GM18519 (cell line): ENCODE measurements around the gene ACBD7.

Experiments
- ATAC-seq: cut with Tn5 transposase; IDR thresholded peaks from one replicate; pipeline ENCODE4 v1.9.1; 2021; ENCODE audit warnings: mild to moderate bottlenecking, moderate library complexity; ENCODE audit not compliant: unreplicated experiment, low FRiP score

Gene ACBD7

DNA sequence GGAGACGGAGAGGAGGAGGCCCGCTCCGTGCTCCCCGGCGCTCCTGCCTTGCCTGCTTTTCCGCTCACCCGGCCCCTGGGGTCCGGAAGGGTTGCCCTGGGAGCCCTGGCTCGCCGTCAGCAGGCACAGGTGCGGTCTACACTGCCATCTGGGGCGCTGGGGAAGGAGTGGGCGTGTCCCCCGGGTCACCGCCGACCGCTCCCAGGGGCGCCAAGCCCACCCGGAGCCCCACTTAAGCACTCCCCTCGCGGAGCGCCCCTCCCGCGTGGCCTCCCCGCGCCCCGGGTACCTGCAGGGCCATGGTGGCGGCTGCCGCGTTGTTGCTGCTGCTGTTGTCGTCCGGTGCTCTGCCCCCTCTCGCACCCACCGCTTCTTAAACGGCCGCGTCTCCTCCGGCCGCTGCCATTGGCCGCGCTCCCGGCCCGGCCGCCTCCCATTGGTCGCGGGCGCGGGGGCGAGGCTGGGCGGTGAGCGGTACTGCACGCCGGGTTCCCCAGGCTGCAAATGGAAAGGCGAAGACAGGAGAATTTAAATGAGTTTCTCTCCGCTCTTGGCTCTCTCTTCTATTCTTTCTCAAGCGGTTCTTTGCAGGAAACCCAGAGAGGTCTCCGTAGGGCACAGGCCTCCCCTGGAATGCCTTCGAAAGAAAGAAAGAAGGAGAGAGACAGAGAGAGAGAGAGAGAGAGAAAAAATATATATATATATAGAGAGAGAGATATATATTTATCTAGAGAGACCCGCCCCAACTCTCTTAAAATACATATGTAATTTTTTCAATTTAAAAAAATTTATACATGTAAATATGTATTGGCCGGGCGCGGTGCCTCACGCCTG is at the start of gene ACBD7:
Gene ACBD7, minus strand, starts transcription at position 349 of the 834 bp plus-strand sequence. Its CDS starts 48 bp downstream, at position 301.
- peak; percentile 94 for ATAC-seq

GRCh38 chr10:15137636-15138035 is 49.1 kb upstream of the ACBD7 start:
- ATAC-seq: no peak

- ATAC-seq: no peak
Observed at GRCh38 chr10:15137036-15137359, 48.4 kb upstream of the ACBD7 start.

- no peak for ATAC-seq
Observed at GRCh38 chr10:15136129-15137035, 47.8 kb upstream of the ACBD7 start.

DNA sequence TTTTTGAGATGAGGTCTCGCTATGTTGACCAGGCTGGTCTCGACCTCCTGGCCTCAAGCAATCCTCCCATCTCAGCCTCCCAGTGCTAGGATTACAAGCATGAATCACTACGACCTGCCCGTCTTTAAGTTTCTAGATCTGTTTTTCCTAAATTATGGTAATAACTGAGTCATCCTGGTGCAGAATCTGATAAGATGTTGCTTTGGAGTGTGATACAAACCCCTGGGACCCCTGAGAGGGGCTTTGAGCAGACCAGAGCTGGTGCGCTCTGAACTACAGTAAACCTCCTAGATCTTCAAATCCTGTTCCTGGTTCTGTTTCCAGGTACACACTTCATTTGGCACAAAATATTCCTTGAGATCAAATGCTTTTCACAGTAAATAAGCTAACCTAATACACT is 42.8 kb upstream of the ACBD7 start:
- no peak for ATAC-seq

GRCh38 chr10:15124908-15125307 is 36.3 kb upstream of the ACBD7 start:
- no peak for ATAC-seq

DNA sequence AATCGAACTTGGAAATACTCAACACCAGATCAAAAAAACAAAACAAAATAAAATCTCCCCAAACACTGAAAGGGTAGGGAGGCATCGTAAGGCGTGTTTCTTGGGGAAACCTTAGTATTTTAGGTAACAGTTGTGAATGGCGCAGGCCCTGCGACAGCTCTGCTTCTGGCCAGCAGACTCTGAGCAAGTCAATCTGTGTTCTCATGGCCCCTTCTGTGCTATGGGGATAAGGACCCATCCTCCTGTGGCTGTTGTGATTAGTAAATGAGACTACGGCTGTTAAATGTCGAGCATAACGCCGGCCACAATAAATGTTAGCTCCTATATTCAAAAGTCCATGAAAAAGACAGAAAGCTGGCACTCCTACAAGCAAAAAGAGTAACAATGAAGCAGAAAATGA is 35.6 kb upstream of the ACBD7 start:
- ATAC-seq: no peak

DNA sequence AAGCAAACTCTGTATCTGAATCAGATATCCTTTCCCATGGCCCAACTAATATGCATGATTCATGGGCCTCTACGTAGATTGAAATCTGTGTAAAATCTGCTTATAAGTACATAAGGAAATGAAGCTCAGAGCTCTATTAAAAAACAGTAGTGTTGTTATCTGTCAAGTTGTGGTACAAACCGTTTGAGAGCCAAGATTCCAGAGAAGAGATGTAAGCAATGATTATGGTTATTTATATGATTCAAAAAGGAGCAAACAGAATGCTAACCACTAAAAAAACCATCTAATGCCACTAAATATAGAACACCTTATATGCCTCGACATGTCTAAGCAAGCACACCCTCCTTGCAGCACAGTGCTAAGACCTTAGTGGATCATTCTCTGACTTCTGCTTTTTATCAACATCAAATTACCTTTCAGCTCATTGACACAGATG is 35.2 kb upstream of the ACBD7 start:
- no peak for ATAC-seq

GRCh38 chr10:15122477-15123030 is 34.0 kb upstream of the ACBD7 start:
- ATAC-seq: peak; percentile 85

DNA sequence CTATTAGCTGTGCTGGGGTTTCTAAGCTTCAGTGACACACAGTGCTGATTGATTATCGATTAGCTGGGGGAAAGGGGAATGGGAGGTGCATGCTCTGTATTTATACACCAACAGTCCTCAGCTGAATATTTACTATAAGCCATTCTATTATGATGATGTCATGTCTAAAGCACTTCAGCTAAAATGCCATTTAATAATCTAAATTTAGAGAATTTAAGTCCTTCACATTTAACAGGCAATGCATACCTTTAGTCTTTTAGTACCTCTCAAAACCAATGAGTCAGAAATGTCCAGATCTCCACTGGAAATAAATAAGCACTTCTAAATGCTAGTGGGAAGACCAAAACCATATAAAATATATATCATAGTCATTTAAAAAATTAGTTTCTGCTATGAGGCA is 33.1 kb upstream of the ACBD7 start:
- ATAC-seq: no peak

DNA sequence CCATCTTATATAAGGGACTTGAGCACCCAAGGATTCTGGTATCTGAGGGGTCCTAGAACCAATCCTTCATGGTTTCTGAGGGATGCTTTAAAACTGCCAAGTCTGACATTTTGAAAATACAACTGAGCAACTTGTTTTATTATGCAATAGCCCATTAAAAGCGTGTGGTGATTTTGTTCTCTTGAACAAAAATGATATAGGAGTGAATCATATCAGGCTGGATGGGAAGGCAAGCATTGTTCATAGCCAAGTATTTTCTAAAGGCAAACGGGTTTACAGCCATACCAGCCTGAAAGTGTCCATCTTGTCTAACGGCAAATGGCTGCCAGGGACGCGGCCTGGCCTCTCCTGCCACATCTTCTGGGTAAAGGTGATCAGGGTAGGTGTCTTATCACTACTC is 31.9 kb upstream of the ACBD7 start:
- no peak for ATAC-seq

DNA sequence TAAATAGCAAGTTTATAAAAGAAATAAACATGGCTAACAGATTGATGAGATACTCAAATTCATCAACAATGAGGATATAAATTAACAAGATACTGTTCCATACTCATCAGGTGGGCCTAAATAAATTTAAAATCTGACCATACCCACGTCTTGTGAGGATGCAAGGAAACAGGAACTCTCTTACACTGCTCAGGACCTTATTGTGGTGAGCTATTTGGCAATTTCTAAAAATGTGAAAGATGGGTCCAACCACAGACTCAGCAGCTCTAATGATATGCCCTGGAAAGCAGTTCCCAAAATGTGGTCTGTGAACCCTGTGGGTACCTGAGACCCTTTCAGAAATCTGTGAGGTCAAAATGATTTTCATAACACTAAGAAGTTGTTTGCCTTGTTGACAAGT is 30.0 kb upstream of the ACBD7 start:
- ATAC-seq: no peak

DNA sequence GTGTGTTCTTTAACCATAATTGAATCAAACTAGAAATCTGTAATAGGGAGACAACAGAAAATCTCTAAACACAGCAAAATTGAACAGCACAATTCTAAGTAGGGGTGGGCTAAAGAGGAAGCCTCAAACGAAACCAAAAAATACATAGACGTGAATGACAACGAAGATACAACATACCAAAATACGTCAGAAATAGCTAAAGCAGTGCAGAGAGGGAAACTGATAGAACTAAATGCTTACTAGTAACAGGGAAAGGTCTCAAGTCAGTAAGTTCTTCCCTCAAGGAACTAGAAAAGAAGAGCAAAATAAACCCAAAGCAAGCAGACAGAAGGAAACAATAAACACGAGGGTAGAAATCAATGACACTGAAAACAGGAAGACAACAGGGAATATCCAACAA is 27.6 kb upstream of the ACBD7 start:
- no peak for ATAC-seq

- ATAC-seq: no peak
Observed at GRCh38 chr10:15113766-15114165, 25.2 kb upstream of the ACBD7 start.

GRCh38 chr10:15112657-15113056 is 24.1 kb upstream of the ACBD7 start:
- no peak for ATAC-seq

DNA sequence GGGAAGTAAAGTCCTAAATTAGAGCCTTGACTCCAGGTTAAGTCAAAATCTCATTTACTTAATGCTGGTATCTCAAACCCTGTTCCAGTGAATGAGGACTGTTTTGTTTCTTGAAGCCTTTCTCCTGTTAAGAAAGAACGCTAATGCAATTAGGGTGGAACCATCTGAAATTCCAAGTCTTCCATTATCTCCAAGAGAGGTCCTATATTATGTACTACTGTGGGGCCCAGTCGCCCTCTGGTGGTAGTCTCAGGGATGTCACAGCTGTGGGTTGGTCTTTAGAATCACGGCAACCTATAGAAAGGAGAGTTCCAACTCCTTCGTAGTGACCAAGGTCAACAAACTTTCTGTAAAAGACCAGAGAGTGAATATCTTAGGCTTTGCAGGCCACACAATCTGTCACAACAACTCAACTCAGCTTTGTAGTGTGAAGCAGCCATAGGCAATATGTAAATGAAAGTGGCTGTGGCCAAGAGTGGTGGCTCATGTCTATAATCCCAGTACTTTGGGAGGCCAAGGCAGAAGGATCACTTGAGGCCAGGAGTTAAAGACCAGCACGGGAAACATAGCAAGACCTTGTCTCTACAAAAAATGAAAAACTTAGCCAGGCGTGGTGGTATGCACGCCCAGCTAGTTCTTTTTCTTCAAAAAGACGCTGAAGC is 17.9 kb upstream of the ACBD7 start:
- peak; percentile 67 for ATAC-seq

- no peak for ATAC-seq
Observed at GRCh38 chr10:15103513-15103912, 14.9 kb upstream of the ACBD7 start.

DNA sequence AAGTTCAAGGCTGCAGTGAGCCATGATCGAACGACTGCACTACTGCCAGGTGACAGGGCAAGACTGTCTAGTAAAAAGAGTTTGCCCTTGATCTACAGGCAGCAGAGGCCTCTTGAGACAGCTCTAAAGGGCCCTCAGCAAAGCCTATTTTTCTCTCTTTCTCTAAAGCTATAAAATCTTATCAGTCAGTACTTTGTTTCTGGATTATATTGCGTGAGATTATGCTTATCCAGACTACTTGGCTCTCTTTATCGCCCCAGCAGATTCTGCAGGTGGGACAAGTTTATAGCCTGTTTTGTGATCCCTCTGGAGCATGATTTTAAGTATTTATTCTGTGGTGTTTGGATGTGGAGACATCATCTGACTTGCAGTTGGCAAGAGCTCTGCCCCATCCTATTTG is 11.3 kb upstream of the ACBD7 start:
- no peak for ATAC-seq

DNA sequence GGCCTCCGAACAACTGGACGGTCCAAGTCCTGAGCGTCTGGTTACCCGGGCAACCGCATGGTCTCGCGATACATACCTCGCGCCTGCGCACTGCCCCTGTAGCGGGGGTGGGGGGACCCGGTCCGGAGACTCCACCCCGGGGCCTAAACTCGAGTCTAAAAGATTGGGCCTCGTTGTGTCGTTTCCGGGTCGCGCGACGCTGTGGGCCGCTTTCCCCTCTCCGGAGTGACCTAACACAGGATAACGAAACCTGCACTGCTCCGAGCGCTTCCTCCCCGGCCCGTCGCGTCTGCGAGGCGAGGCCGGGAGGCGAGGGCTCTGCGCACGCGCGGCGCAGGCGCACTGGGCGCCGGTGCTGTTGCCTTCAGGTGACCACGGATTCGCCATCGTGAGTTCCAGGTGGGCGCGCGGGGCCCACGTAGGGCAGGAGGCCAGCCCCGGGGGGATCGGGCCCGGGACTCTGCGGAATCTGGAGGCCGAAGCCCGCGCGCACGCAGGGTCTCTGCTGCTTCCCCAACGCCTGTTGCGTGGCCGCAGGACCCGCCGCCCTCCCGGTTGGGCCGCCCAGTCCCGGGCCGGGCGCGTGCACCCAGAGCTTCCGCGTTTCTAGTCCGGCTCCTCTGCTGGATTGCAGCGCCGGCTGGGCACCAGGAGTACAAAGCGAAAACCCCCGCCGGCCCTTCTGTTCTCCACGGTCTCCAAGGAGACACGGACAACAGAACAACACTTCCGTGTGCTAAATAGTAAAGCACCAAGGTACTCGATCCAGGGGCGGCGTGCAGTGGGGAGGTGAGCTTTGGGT is 8.6 kb upstream of the ACBD7 start, which contains the start of gene RPP38:
Gene RPP38, plus strand, starts transcription at position 345 of the 802 bp plus-strand sequence. CDS start 5,960 bp downstream, outside the sequence.
- peak; percentile 71 for ATAC-seq

- no peak for ATAC-seq
Observed at GRCh38 chr10:15096661-15097010, 8.1 kb upstream of the ACBD7 start.
